IMR-90 (cell line): ENCODE data around the gene DMXL1.

Experiments used
- CTCF ChIP-seq: conservative IDR thresholded peaks from 2 replicates; pipeline ENCODE4 v1.5.1; 2012; ENCODE audit warnings: mild to moderate bottlenecking, low read depth, low read length, improper control_type of control experiment
- FOS ChIP-seq: fragments of 150-350 bp; IDR thresholded peaks from 2 replicates; pipeline ENCODE4 v1.6.1; 2016; ENCODE audit warnings: low read depth, low read length
- MAZ ChIP-seq: IDR thresholded peaks from 2 replicates; pipeline ENCODE4 v1.6.1; 2012; ENCODE audit warnings: low read depth, mild to moderate bottlenecking, low read length, improper control_type of control experiment, moderate library complexity, borderline replicate concordance
- POLR2A ChIP-seq: IDR thresholded peaks from 2 replicates; pipeline ENCODE4 v1.6.1; 2012; ENCODE audit warnings: mild to moderate bottlenecking, low read depth, low read length
- SMC3 ChIP-seq: fragments of 150-350 bp; IDR thresholded peaks from 2 replicates; pipeline ENCODE4 v1.6.1; 2016; ENCODE audit warnings: low read depth, mild to moderate bottlenecking, antibody characterized with exemption, low read length, moderate library complexity
- USF2 ChIP-seq: fragments of 150-350 bp; IDR thresholded peaks from 2 replicates; pipeline ENCODE4 v1.6.1; 2017; ENCODE audit warnings: mild to moderate bottlenecking, antibody characterized with exemption, low read length, low read depth
- TF ChIP-seq, protein P1 (sequence below): fragments of 150-350 bp; IDR thresholded peaks from 2 replicates; pipeline ENCODE4 v1.6.1; 2016; ENCODE audit warnings: low read depth, mild to moderate bottlenecking, low read length, moderate library complexity, borderline replicate concordance

DNA sequence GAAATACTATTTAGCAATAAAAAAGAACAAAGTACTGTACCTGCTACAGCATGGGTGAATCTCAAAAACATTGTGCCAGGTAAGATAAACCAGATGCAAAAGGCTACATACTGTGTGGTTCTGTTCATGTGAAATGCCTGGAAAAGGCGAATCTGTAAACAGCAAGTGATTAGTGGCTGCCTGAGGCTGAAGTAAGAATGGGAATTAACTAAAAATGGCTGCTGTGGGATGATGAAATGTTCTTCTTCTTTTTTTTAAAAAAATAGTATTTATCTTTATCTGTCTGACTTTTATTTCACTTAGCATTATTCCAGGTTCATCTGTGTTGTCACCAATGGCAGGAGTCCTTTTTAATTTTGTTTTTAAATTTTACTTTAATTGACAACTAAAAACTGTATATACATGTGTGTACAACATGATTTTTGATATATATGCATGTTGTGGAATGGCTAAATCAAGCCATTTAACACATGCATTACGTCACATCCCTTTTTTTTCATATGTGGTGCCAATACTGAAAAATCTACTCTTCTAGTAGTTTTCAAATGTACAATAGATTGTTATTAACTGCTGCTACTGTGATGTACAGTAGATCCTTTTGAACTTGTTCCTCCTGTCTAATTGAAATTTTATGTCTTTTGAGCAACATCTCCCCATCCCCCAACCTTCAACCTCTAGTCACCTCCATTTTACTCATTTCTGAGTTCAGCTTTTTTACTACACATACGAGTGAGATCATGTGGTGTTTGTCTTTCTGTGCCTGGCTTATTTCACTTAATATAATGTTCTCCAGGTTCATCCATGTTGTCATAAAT lies 222.0 kb downstream of the DMXL1 start:
- TF ChIP-seq POLR2A = no peak
- no peak for TF ChIP-seq MAZ
- no peak for TF ChIP-seq FOS
- TF ChIP-seq CTCF = no peak
- no peak for TF ChIP-seq USF2
- no peak for TF ChIP-seq SMC3
- TF ChIP-seq, protein P1, sequence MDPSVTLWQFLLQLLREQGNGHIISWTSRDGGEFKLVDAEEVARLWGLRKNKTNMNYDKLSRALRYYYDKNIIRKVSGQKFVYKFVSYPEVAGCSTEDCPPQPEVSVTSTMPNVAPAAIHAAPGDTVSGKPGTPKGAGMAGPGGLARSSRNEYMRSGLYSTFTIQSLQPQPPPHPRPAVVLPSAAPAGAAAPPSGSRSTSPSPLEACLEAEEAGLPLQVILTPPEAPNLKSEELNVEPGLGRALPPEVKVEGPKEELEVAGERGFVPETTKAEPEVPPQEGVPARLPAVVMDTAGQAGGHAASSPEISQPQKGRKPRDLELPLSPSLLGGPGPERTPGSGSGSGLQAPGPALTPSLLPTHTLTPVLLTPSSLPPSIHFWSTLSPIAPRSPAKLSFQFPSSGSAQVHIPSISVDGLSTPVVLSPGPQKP = no peak
